ENCODE results near the gene NEU4. TPM values are rescaled to one million over a fixed set of nuclear protein-coding genes. Genes with fewer than 3 reads are reported as not detected.
A peak's percentile ranks its signal among the peaks of the same experiment; 100 is the strongest.

Gene NEU4
- total RNA-seq, 1 experiment from 2014 or later = 0.70 TPM

- peak overlapping the region in 1 of 3 experiments; percentile 40; a peak in 1 of 7 replicates for H3K27ac Mint-ChIP-seq
- no CpG with 5 or more reads among the region's 29 CpGs for WGBS (ENCODE audit: extremely low coverage, insufficient read length, low lambda C conversion rate)
Observed at GRCh38 chr2:241809383-241810306, 652 bp downstream of the NEU4 start.

More at GRCh38 chr2:241809383-241810306, 652 bp downstream of the NEU4 start:
- H3K9me3 ChIP-seq (ENCODE audit: control insufficient read depth, low read depth, low read length) = no peaks in the 10 kb centered on the region
- H3K27ac ChIP-seq (ENCODE audit: insufficient read length, low read depth, low read length) = no peak overlapping the region
- peaks cover 6% of the 10 kb centered on the region for H3K4me1 ChIP-seq (ENCODE audit: insufficient read depth, low read length)
- no peaks in the 10 kb centered on the region for H3K36me3 Mint-ChIP-seq (ENCODE audit: insufficient read depth in 1 of 3, low read depth in 3 of 3)
- no peak overlapping the region for H3K4me3 Mint-ChIP-seq
- H4K5ac ChIP-seq (ENCODE audit: insufficient read length, low read depth, low read length) = no peak overlapping the region
- H3T11ph ChIP-seq (ENCODE audit: low read length) = no peak overlapping the region
- TF ChIP-seq CTCF (conservative IDR thresholded peaks at IDR 0.05) = no peak
- no peaks in the 10 kb centered on the region for H3K79me1 ChIP-seq (ENCODE audit: insufficient read depth, low read depth, low read length, poor library complexity, severe bottlenecking)
- no peak overlapping the region for H3K9ac ChIP-seq (ENCODE audit: extremely low read depth, insufficient read length, low read length)
- H2AFZ ChIP-seq (ENCODE audit: low read length) = no peak overlapping the region
- DNase-seq = no peak
- H2BK12ac ChIP-seq (ENCODE audit: insufficient read length, low read depth, low read length) = no peak overlapping the region
- H3K79me2 ChIP-seq (ENCODE audit: insufficient read depth, low read length) = no peaks in the 10 kb centered on the region
- H3K56ac ChIP-seq (ENCODE audit: insufficient read length, low read depth, low read length) = no peak overlapping the region
- H3K27me3 ChIP-seq (ENCODE audit: insufficient read depth, low read length) = no peaks in the 10 kb centered on the region; the same call in 1 of the 2 replicates
- H3K23me2 ChIP-seq (ENCODE audit: insufficient read length, low read depth, low read length, poor library complexity, severe bottlenecking) = no peaks in the 10 kb centered on the region
- no peak overlapping the region for H4K8ac ChIP-seq (replicated peaks; ENCODE audit: insufficient read length, low read depth, low read length)
- H2BK15ac ChIP-seq (ENCODE audit: low read depth, low read length) = no peak overlapping the region
- no peaks in the 10 kb centered on the region for H4K20me1 ChIP-seq (ENCODE audit: control insufficient read depth, insufficient read depth, insufficient read length)
- H2BK5ac ChIP-seq (ENCODE audit: insufficient read length, low read length) = no peak overlapping the region
- no peak overlapping the region for H3K23ac ChIP-seq (ENCODE audit: insufficient read length, low read depth, low read length)
- H3K4ac ChIP-seq (ENCODE audit: low read depth, low read length) = no peak overlapping the region
- no peak overlapping the region for H2BK20ac ChIP-seq (ENCODE audit: low read depth, low read length, poor library complexity, severe bottlenecking)
- H3K14ac ChIP-seq (ENCODE audit: insufficient read depth, low read length) = no peak overlapping the region
- H3K4me2 ChIP-seq (ENCODE audit: insufficient read depth, insufficient read length, low read length) = no peak overlapping the region
- H3K27me3 Mint-ChIP-seq (ENCODE audit: low read depth) = peaks cover 18% of the 10 kb centered on the region
- no peaks in the 10 kb centered on the region for H3K9me3 Mint-ChIP-seq
- H2AK5ac ChIP-seq (ENCODE audit: insufficient read length, low read length) = no peak overlapping the region
- peaks cover 9 to 19% of the 10 kb centered on the region in 2 experiments for H3K4me1 Mint-ChIP-seq
- no peak overlapping the region for H4K91ac ChIP-seq (ENCODE audit: insufficient read length, low read depth, low read length)
- H2BK120ac ChIP-seq (ENCODE audit: low read depth, low read length, poor library complexity, severe bottlenecking) = no peak overlapping the region
- H3K18ac ChIP-seq (ENCODE audit: insufficient read length, low read depth, low read length) = no peak overlapping the region
